ENCODE data around the gene RPL39.
"Not testable (repeated sequence)": the region's sequence is repeated elsewhere in the genome, so short reads cannot be mapped to it uniquely, and the experiment has no call there.

- not testable (repeated sequence) for TF ChIP-seq CTCF (IDR thresholded peaks at IDR 0.05; ENCODE audit: low read depth, low read length, missing input control); JUND (IDR thresholded peaks at IDR 0.05); EGR1 (IDR thresholded peaks at IDR 0.05; ENCODE audit: low read depth in 2 of 2)
These were observed 30.3 kb upstream of the RPL39 start for GRCh38 chrX:119821703-119822102.

Measured in liver (tissue), 3 donors.